Chondrocyte (in vitro differentiated cells): ENCODE measurements around the gene DNAJC1. TPM values are rescaled to one million over a fixed set of nuclear protein-coding genes. Genes with fewer than 3 reads are reported as not detected.

Source experiments
- DNase-seq: peaks from one replicate; pipeline ENCODE4 v3.0.0; 2021; ENCODE audit warnings: mixed read lengths, low spot score
- H3K27ac Mint-ChIP-seq: one replicate; pipeline ENCODE4 v1.8.0; 2021; ENCODE audit warnings: mild to moderate bottlenecking, moderate library complexity, mixed read lengths; ENCODE audit not compliant: unreplicated experiment
- H3K27me3 Mint-ChIP-seq: 2 replicates; pipeline ENCODE4 v1.8.0; 2021; ENCODE audit warnings: low read depth, mixed read lengths
- H3K36me3 Mint-ChIP-seq: 2 replicates; pipeline ENCODE4 v1.8.0; 2021; ENCODE audit warnings: low read depth, mixed read lengths
- H3K4me1 Mint-ChIP-seq: 2 replicates; pipeline ENCODE4 v1.8.0; 2021; ENCODE audit warnings: low read depth, mild to moderate bottlenecking, mixed read lengths
- H3K4me3 Mint-ChIP-seq: one replicate; pipeline ENCODE4 v1.8.0; 2021; ENCODE audit warnings: mild to moderate bottlenecking, moderate library complexity, mixed read lengths; ENCODE audit not compliant: unreplicated experiment
- H3K9me3 Mint-ChIP-seq: 2 replicates; pipeline ENCODE4 v1.8.0; 2021; ENCODE audit warnings: low read depth, mixed read lengths
- total RNA-seq: library from RNA; stranded (reverse); gene quantifications from 3 replicates; pipeline ENCODE4 v1.2.1, GENCODE V29; 2021
- TF ChIP-seq, protein P1 (sequence below): fragments of 200-600 bp; sonication (generic); IDR thresholded peaks from 2 replicates; pipeline ENCODE4 v1.5.0; 2021; ENCODE audit warnings: antibody characterized with exemption, mild to moderate bottlenecking, moderate library complexity

The DNAJC1 gene
- total RNA-seq, 1 donor from 2014 or later: 45.1 TPM

GRCh38 chr10:21935439-21936023 is 68.0 kb downstream of the DNAJC1 start:
- DNase-seq: no peak
- peaks cover 12% of the 10 kb centered on the region for H3K9me3 Mint-ChIP-seq
- TF ChIP-seq, protein P1, sequence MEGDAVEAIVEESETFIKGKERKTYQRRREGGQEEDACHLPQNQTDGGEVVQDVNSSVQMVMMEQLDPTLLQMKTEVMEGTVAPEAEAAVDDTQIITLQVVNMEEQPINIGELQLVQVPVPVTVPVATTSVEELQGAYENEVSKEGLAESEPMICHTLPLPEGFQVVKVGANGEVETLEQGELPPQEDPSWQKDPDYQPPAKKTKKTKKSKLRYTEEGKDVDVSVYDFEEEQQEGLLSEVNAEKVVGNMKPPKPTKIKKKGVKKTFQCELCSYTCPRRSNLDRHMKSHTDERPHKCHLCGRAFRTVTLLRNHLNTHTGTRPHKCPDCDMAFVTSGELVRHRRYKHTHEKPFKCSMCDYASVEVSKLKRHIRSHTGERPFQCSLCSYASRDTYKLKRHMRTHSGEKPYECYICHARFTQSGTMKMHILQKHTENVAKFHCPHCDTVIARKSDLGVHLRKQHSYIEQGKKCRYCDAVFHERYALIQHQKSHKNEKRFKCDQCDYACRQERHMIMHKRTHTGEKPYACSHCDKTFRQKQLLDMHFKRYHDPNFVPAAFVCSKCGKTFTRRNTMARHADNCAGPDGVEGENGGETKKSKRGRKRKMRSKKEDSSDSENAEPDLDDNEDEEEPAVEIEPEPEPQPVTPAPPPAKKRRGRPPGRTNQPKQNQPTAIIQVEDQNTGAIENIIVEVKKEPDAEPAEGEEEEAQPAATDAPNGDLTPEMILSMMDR: no peak
- no peak overlapping the region for H3K27ac Mint-ChIP-seq
- H3K36me3 Mint-ChIP-seq: peaks cover 8% of the 10 kb centered on the region
- peaks cover 11% of the 10 kb centered on the region for H3K4me1 Mint-ChIP-seq
- H3K4me3 Mint-ChIP-seq: no peak overlapping the region
- H3K27me3 Mint-ChIP-seq: no peaks in the 10 kb centered on the region

- Mint-ChIP-seq H3K4me1 (peaks cover 13% of the 10 kb centered on the region), H3K4me3 (no peak overlapping the region), H3K27ac (no peak overlapping the region), H3K36me3 (peaks cover 8% of the 10 kb centered on the region), H3K9me3 (peaks cover 12% of the 10 kb centered on the region), H3K27me3 (no peaks in the 10 kb centered on the region)
- no peak for DNase-seq
- TF ChIP-seq, protein P1: no peak
Measured at GRCh38 chr10:21934307-21934706, 69.2 kb downstream of the DNAJC1 start.

GRCh38 chr10:21929070-21929469 is 74.5 kb downstream of the DNAJC1 start:
- Mint-ChIP-seq H3K4me1 (peaks cover 45% of the 10 kb centered on the region), H3K27ac (peak overlapping the region; percentile 32), H3K36me3 (no peaks in the 10 kb centered on the region), H3K4me3 (no peak overlapping the region), H3K27me3 (no peaks in the 10 kb centered on the region), H3K9me3 (no peaks in the 10 kb centered on the region)
- DNase-seq: no peak
- TF ChIP-seq, protein P1: no peak

DNA sequence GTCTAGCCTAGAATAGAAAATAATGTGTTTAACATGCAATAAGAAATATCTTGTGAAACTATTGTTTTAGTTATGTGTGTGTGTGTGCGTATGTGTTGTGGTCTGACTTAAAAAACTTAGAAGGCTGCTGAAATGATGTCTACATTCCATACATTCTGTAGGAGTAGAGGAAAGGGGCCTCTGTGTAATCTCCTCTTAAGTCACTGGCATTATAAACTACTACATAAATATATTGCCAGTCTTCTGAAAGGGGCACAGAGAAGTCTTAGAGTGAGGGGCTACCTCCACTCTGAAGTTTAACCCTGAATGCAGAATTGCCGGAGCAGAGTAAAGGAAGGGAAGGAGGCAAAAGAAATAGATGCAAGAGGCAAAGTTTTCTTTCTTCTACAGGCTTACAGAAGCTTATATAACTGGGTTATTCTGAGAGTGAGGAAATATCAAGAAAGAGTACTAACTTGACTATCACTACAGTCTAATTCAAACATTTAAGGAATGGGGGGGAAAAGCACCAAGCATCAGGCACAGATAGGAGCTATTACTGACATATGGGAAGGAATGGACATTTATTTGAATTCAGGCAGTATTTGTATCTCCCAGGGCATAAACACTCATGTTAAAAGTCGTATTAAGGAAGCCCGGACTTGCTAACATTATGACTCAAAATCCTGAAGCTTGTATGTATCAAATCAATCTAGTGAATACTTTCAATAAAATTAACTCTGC is 75.7 kb downstream of the DNAJC1 start:
- H3K4me1 Mint-ChIP-seq: peaks cover 45% of the 10 kb centered on the region
- peak overlapping the region; percentile 89 for H3K27ac Mint-ChIP-seq
- H3K36me3 Mint-ChIP-seq: no peaks in the 10 kb centered on the region
- no peak for DNase-seq
- TF ChIP-seq, protein P1: no peak
- no peak overlapping the region for H3K4me3 Mint-ChIP-seq
- no peaks in the 10 kb centered on the region for H3K27me3 Mint-ChIP-seq
- no peaks in the 10 kb centered on the region for H3K9me3 Mint-ChIP-seq

DNA sequence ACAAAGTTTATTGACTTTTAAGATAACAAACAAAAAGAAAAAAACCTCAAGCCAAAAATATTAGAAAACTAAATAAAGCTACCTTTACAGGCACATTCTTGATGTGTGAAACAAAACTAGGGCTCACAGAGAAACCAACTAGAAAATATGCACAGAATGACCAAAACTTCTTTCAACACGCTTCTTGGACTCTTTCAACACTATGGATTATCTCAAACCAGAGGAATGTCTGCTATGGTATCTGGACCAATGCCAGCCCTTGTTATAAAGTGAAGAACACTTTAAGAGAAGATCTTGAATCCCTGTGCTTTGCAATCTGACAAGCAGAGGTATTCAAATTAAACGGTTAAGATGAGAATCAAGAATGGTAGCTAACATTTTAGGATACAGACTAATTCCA is 76.6 kb downstream of the DNAJC1 start:
- Mint-ChIP-seq H3K36me3 (no peaks in the 10 kb centered on the region), H3K9me3 (no peaks in the 10 kb centered on the region), H3K27ac (peak overlapping the region; percentile 85), H3K4me1 (peaks cover 45% of the 10 kb centered on the region), H3K4me3 (peak overlapping the region; percentile 37), H3K27me3 (no peaks in the 10 kb centered on the region)
- TF ChIP-seq, protein P1: no peak
- DNase-seq: no peak
